T47D (cell line): ENCODE data around the gene CTNNBIP1.

ENCODE experiments used
- DNase-seq, 2 experiments: peaks; one replicate each; pipeline versions ENCODE4 v3.0.0 to v3.0.0-alpha.2; 2011 to 2012; ENCODE audit warnings: low read depth in 1 of 2, low spot score in 1 of 2
- JUND ChIP-seq: IDR thresholded peaks from 2 replicates; pipeline ENCODE4 v1.6.1; 2012; ENCODE audit warnings: low read depth
- in situ Hi-C: cut with HindIII; loops from 2 replicates; pipeline ENCODE4 v1.10.0; 2016; ENCODE audit warnings: low sequenced_read_pairs, low pct_unique_long_range_greater_than_20kb

Gene CTNNBIP1

DNA sequence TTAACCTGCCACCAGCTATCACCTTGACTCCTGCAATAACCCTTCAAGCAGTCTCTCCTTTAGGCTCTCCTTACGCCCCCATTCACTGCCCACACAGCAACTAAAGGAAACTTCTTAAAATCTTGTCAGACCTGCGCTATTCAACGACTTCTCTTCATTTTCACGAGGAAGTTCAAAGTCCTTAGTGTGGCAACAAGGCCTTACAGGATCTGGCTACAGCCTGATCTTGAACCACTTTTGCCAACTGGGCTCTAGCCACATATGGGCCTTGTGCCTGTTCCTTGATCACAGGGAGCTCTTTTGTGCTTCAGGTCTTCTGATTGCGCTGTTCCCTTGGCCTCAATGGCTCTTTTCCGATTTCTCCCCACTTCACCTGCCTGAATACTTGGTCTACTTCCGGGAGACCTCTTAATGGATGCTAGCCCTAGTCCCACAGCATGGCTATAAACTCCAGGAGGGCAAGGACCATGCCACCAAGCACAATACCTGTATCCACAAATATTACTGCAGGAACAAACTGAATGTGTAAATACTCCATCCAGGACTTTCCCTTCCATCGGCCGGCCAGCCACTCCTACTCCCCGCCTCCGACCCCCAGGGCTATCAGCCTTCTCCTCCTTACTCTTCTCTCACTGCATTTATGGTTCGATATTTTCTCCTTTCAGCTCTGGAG is 2.3 kb upstream of the CTNNBIP1 start:
- in situ Hi-C loops: no loop called here
- no peak for DNase-seq
- TF ChIP-seq JUND: no peak

DNA sequence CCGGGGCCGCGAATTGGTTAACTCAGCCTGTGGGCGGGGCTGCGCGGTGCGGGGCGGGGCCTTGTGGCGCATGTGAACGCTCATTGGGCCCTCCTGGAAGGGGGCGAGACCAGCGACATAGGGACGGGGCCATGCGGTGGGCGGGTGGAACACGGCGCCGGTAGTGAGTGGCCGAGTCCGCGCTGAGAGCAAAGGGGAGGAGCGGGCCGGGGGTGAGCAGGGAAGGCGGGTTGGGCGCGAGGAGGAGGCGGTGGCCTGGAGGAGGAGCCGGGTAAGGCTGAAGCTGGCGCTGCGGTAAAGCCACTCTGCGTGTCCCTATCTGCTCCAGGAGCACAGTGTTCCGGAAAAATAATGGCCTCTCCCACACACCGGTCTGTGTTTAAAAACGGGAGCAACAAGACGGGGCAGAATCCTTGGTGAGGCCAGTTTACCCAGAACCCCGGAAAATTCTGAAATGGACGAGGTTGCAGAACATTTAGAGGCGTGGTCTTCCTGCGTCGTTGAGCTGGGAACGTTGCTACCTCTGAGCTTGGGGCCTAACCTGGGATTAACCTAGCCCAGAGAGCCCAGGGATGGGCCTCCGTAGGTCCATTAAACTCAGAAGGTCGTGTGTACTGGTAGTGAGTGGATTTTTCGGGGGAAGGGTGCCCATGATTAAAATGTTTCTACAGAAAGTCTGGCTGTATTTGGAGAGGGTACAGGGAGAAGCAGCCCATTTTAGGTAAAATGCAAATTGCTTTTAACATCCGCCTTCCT is 532 bp upstream of the CTNNBIP1 start:
- in situ Hi-C loops: no loop called here
- DNase-seq: peak; percentile 82 to 98
- TF ChIP-seq JUND: no peak

DNA sequence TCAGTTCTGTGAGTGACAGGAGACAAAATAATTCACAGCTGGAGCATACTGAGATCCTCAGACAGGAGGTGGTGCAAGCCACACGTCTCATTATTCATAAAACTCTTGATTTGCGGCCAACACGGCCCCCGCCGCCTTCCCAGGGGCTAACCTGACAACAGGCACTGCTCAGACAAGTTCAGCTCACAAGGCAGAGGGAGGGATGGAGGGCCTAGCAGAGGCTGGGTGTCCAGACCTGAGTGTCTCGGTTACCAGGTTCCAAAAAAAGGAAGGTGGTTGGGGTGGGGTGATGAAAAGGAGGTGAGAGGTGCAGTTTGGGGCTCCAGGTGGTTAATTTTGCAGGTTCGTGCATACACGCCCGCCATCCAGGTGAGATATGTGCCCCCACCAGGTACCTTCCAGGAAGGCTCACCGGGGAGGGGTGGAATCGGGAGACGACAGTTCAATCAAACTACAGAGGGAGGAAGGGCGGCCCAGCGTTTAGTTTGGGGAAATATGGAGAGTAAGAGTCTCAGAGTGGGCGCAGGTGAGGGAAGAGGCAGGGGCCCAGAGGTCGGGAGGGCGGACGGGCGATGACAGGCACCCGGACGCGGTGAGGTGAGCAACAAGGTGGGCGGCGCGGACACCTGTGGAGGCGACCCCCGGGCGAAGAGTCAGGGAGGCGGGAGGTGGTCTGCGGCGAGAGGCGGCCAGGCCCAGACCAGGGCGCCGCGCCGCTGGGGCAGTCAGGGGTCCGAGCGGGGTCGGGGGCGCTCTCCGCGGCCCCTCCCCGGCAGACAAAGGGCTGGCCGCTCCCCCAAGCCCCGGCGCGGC is 629 bp downstream of the CTNNBIP1 start:
- in situ Hi-C loops: no loop called here
- no peak for TF ChIP-seq JUND
- DNase-seq: peak in 1 of 2 experiments; percentile 10

DNA sequence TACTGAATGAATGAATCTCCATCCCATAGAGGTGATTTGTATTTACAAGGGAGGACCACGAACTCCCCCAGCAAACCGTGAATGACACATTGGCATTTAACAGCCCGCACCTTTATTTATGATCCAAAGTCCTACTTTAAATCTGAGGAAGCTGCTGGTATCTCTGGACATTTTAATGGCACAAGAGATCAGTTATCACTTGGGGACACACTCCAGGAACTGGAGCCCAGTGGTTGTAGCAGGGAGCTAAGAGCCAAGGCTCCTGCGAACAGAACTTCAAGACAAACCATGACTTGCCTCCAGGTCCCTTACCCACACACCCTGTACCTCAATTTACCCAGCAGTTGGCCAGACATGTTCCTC is 1.2 kb downstream of the CTNNBIP1 start:
- TF ChIP-seq JUND: no peak
- in situ Hi-C loops: no loop called here
- no peak for DNase-seq

DNA sequence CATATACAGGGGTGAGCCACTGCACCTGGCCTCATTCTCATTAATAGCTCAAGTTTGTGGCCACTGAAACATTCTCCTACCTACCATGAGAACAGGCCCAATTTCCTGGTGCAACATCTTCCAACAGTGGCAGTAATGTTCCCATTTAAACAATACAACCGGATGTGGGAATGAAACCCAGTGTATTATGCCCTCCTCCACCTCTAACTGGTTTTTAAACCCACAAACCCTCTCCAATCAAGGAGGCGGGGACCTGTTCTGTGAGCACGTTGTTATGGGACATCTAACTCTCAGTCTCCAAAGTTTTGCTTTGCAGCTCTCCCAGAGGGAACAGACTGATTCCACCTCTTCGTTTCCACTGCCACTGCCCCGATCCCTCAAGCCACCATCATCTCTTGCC is 2.6 kb downstream of the CTNNBIP1 start:
- in situ Hi-C loops: no loop called here
- DNase-seq: peak in 1 of 2 experiments; percentile 48
- TF ChIP-seq JUND: no peak

DNA sequence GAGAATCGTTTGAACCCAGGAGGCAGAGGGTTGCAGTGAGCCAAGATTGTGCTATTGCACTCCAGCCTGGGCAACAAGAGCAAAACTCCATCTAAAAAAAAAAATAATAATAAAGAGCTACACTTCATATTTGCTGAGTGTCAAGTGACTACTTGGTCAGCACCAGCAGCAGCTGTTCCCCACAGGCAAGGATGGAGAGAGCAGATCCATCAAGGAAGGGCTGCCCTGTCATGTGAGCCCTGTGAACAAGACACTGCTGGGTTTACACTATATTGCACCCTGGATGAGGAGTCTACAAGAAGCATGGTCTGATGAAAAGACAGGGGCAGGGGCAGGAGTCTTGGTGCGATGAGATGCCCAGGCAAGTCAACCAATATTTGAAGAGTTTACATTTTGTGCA is 3.6 kb downstream of the CTNNBIP1 start:
- in situ Hi-C loops: no loop called here
- TF ChIP-seq JUND: no peak
- no peak for DNase-seq

DNA sequence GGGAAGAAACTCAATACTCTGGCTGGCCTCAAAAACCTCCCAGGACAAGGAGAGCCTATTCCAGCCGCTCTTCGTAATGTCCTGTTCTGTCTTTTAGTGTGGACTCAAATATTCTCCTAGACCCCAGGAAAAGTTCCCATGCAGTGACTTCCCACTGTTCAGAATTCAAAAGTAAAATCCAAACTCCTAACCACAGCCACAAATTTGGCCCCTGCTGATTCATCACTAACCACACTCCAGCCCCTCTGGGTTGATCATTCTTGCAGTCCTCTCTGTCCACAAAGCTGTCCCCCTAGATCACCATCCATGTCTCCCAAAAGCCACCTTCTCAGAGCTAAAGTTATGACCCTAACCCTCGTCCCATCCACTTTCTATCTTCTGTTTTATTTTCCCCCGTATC is 5.1 kb downstream of the CTNNBIP1 start:
- TF ChIP-seq JUND: no peak
- no peak for DNase-seq

DNA sequence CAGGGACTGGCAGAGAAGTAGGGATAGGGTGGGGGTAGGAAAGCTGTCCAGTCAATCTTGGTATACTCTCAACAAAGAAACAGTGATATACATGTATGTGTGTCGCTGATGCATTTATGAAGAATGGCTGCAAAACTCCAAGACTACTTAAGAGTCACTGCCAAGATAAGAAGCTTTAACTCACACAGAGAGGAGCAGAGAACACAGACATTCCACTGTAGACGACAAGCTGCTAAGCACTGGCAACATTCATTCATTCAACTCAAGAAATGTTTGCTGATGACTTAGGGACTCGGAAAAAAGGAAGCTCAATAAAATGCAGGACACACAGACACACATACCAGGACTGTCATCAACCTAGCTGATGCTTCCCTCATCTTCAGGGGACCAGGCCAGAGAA is 5.5 kb downstream of the CTNNBIP1 start:
- in situ Hi-C loops: no loop called here
- DNase-seq: no peak
- TF ChIP-seq JUND: no peak

More for the DNA sequence above, 5.1 kb downstream of the CTNNBIP1 start:
- in situ Hi-C loops: no loop called here

DNA sequence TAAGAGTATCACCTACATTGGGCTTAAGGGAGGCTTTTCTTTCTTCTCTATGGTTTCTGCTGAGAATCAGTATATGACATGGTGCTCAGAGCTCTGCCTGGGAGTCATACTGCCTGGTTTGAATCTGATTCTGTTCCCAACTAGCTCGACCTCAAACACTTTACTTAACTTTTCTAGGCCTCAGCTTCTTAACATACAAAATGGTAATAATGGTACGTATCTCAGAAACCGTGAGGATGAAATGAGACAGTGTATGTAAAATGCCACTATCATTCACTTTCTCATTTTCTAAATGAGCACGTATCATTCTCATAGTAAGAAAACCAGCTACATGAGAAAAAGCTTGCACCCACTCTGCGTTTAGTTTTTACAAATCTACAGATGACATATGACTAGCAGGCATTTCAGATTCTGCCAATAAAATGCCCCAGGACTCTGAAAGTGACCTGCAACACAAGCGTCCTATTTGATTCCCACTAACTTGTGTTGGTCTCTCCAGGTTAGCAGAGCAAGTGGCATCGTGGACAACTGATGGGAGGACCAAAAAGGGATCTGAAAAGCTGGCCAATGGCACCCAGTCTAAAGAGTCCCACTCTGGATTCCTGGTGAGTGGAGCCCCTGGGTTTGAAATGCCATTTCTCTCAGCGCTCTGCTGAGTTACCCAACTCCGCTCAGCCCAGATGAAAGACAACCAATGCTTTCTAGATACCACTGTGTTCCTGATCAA is 6.1 kb downstream of the CTNNBIP1 start:
- in situ Hi-C loops: no loop called here
- TF ChIP-seq JUND: no peak
- DNase-seq: no peak

DNA sequence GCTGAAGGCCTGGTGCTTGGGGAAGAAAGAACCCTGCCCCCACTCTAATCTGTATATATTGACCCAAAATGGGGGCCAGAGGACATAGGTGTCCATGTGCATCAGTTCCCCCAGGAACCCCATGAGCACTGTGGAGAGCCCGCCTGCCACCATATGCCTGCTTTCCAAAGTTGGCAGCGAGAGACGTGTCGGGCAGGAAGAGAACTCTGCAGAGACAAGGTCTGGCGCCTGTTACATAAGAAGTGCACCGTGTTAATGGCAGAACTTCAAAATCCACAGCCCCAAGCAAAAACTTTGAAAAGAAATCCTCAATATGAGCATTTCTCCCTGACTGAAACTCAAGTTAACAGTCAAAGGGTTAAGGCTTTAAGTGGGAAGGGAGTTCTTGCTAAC is 8.0 kb downstream of the CTNNBIP1 start:
- DNase-seq: no peak
- in situ Hi-C loops: no loop called here
- no peak for TF ChIP-seq JUND

DNA sequence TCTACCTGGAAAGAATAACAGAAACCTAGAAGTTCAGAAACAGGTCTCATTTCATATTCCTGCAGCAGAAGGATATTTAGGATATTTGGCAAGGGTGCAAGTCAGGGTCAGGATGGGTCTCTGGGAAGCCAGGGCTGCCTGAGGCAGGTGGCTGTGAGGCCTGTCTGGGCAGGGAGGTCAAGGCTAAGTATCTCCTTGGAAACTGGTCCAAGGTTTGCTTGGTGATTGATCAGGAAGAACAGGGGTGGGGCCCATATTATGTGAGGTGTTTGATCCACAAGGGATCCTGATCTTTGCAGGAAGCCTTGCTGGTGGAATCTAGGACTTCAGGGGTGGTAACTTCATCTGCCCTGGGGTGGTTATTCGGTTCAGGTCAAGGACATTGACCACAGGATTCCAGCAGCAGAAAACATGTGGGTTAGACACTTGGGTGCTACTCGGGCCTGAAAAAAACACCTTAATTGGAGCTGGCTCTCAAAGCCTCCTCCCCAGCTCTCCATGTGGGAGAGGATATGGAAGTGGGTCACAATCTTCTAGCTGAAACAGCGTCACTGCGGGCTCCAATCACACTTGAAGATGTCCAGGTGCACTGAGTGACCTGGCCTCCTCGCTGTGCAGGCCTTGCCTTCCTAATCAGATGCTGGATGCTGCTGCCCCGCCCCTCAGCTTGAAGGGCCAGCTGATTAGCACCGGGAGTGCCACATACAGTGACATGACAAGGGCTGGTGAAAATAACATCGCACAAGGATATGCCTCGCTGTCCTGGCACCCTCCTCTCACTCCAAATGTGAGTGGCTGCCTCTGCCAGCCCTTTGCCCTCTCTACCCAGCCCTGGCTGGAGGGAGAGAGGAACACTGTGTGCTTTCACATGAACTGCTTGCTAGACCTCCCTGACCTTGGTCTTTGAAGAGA is 8.7 kb downstream of the CTNNBIP1 start:
- in situ Hi-C loops: no loop called here
- TF ChIP-seq JUND: no peak
- DNase-seq: no peak
